GM23338 (cell line): ENCODE measurements around the gene ABAT. TPM values are rescaled to one million over a fixed set of nuclear protein-coding genes. Genes with fewer than 3 reads are reported as not detected.

Experiments
- ATAC-seq: fragments of 200-7000 bp; cut with Tn5 transposase; 3 replicates; pipeline ENCODE4 v1.9.1; 2020
- DNase-seq: peaks from one replicate; pipeline ENCODE4 v3.0.0-alpha.2; 2015; ENCODE audit warnings: low spot score
- H2AFZ ChIP-seq: fragments of 200-600 bp; sonication (generic); 2 replicates; pipeline ENCODE4 v1.8.0; 2016; ENCODE audit warnings: antibody characterized with exemption, mild to moderate bottlenecking, moderate library complexity
- H3F3A ChIP-seq: fragments of 200-600 bp; sonication (generic); replicated peaks from 2 replicates; pipeline ENCODE4 v1.8.0; 2017; ENCODE audit warnings: antibody characterized with exemption, mixed run types, low read depth
- H3K27ac ChIP-seq: fragments of 200-600 bp; sonication (generic); 2 replicates; pipeline ENCODE4 v1.6.1; 2016; ENCODE audit warnings: low read depth
- H3K27me3 ChIP-seq: fragments of 200-600 bp; sonication (generic); 2 replicates; pipeline ENCODE4 v1.8.0; 2016; ENCODE audit warnings: mild to moderate bottlenecking, mixed run types, moderate library complexity; ENCODE audit not compliant: insufficient read depth
- H3K36me3 ChIP-seq: fragments of 200-600 bp; sonication (generic); 2 replicates; pipeline ENCODE4 v1.8.0; 2016; ENCODE audit warnings: mild to moderate bottlenecking; ENCODE audit not compliant: insufficient read depth
- H3K4me1 ChIP-seq: fragments of 200-600 bp; sonication (generic); 2 replicates; pipeline ENCODE4 v1.8.0; 2016; ENCODE audit warnings: mild to moderate bottlenecking, moderate library complexity; ENCODE audit not compliant: insufficient read depth
- H3K4me2 ChIP-seq: fragments of 200-600 bp; sonication (generic); 2 replicates; pipeline ENCODE4 v1.7.1; 2017; ENCODE audit warnings: mixed run types
- H3K4me3 ChIP-seq: fragments of 200-600 bp; sonication (generic); 2 replicates; pipeline ENCODE4 v1.6.1; 2016; ENCODE audit warnings: mixed run types
- H3K79me2 ChIP-seq: fragments of 200-600 bp; sonication (generic); replicated peaks from 2 replicates; pipeline ENCODE4 v1.8.0; 2017; ENCODE audit warnings: mild to moderate bottlenecking; ENCODE audit not compliant: insufficient read depth
- H3K9me2 ChIP-seq: fragments of 200-600 bp; sonication (generic); 2 replicates; pipeline ENCODE4 v1.8.0; 2017; ENCODE audit not compliant: insufficient read depth
- H4K20me1 ChIP-seq: fragments of 200-600 bp; sonication (generic); replicated peaks from 2 replicates; pipeline ENCODE4 v1.8.0; 2017; ENCODE audit warnings: mild to moderate bottlenecking; ENCODE audit not compliant: insufficient read depth
- H3K27ac Mint-ChIP-seq: 2 replicates; pipeline ENCODE4 v1.8.0; 2020; ENCODE audit warnings: inconsistent platforms, mild to moderate bottlenecking, moderate library complexity, mixed read lengths
- H3K27me3 Mint-ChIP-seq: 3 replicates; pipeline ENCODE4 v1.8.0; 2022; ENCODE audit warnings: low read depth, mild to moderate bottlenecking, moderate library complexity, mixed read lengths, inconsistent platforms; ENCODE audit not compliant: insufficient read depth, poor library complexity
- H3K36me3 Mint-ChIP-seq: 3 replicates; pipeline ENCODE4 v1.8.0; 2021; ENCODE audit warnings: low read depth, mild to moderate bottlenecking, inconsistent platforms, moderate library complexity, mixed read lengths
- H3K4me1 Mint-ChIP-seq: 3 replicates; pipeline ENCODE4 v1.8.0; 2020; ENCODE audit warnings: mild to moderate bottlenecking, inconsistent platforms, mixed read lengths
- H3K4me3 Mint-ChIP-seq: 3 replicates; pipeline ENCODE4 v1.8.0; 2021; ENCODE audit warnings: moderate library complexity, mild to moderate bottlenecking, inconsistent platforms, mixed read lengths
- H3K9me3 Mint-ChIP-seq: 3 replicates; pipeline ENCODE4 v1.8.0; 2020; ENCODE audit warnings: moderate library complexity, mild to moderate bottlenecking, inconsistent platforms, mixed read lengths
- CREB1 ChIP-seq: fragments of 250-450 bp; sonication (Bioruptor Pico); IDR thresholded peaks from 2 replicates; pipeline ENCODE4 v1.5.0; 2020; ENCODE audit warnings: low read depth, mild to moderate bottlenecking, moderate library complexity
- EZH2phosphoT487 ChIP-seq: fragments of 200-600 bp; sonication (generic); IDR thresholded peaks from one replicate; pipeline ENCODE4 v1.8.1; 2018; ENCODE audit warnings: antibody characterized with exemption; ENCODE audit not compliant: unreplicated experiment
- JUNB ChIP-seq: IDR thresholded peaks from one replicate; pipeline ENCODE4 v1.6.1; 2016; ENCODE audit warnings: antibody characterized with exemption; ENCODE audit not compliant: unreplicated experiment
- NANOG ChIP-seq: IDR thresholded peaks from 2 replicates; pipeline ENCODE4 v1.6.1; 2016; ENCODE audit warnings: antibody characterized with exemption, borderline replicate concordance
- POLR2AphosphoS5 ChIP-seq: IDR thresholded peaks from 2 replicates; pipeline ENCODE4 v1.6.1; 2016; ENCODE audit warnings: antibody characterized with exemption, low read depth
- STAT1 ChIP-seq: IDR thresholded peaks from one replicate; pipeline ENCODE4 v1.6.1; 2016; ENCODE audit warnings: antibody characterized with exemption; ENCODE audit not compliant: unreplicated experiment
- ZNF114 ChIP-seq: fragments of 250-450 bp; sonication (Bioruptor Pico); IDR thresholded peaks from 2 replicates; pipeline ENCODE4 v1.5.0; 2020; ENCODE audit warnings: mild to moderate bottlenecking, moderate library complexity
- ZNF331 ChIP-seq: fragments of 250-450 bp; sonication (Bioruptor Pico); IDR thresholded peaks from 2 replicates; pipeline ENCODE4 v1.5.0; 2020; ENCODE audit warnings: low read depth, mild to moderate bottlenecking, moderate library complexity
- polyA plus RNA-seq: library from polyadenylated mRNA; unstranded; fragments of >200 nt; fragmentation: Nextera tagmentation; extraction: Ambion mirVana; gene quantifications from 2 replicates; pipeline ENCODE4 v1.2.1, GENCODE V29; 2016
- total RNA-seq: library from RNA; depleted of rRNA; stranded (reverse); fragments of >200 nt; shearing (Covaris generic); gene quantifications from 2 replicates; pipeline ENCODE4 v1.2.3, GENCODE V29; 2014
- TF ChIP-seq, protein P1 (sequence below), 2 experiments: fragments of 200-600 bp in 1 of 2; sonication (generic) in 1 of 2; conservative IDR thresholded peaks; 2 replicates each; pipeline versions ENCODE4 v1.5.1 to v1.6.1; 2016 to 2017; ENCODE audit warnings: antibody characterized with exemption in 2 of 2, low read depth in 2 of 2, mild to moderate bottlenecking in 2 of 2, moderate library complexity in 1 of 2
- TF ChIP-seq, protein P2 (sequence below): fragments of 250-450 bp; sonication (Bioruptor Pico); IDR thresholded peaks from 2 replicates; pipeline ENCODE4 v1.5.0; 2020; ENCODE audit warnings: mild to moderate bottlenecking, moderate library complexity

ABAT gene
- total and polyA plus RNA-seq, 2 experiments from 2014 or later: 4.4 to 8.8 TPM

DNA sequence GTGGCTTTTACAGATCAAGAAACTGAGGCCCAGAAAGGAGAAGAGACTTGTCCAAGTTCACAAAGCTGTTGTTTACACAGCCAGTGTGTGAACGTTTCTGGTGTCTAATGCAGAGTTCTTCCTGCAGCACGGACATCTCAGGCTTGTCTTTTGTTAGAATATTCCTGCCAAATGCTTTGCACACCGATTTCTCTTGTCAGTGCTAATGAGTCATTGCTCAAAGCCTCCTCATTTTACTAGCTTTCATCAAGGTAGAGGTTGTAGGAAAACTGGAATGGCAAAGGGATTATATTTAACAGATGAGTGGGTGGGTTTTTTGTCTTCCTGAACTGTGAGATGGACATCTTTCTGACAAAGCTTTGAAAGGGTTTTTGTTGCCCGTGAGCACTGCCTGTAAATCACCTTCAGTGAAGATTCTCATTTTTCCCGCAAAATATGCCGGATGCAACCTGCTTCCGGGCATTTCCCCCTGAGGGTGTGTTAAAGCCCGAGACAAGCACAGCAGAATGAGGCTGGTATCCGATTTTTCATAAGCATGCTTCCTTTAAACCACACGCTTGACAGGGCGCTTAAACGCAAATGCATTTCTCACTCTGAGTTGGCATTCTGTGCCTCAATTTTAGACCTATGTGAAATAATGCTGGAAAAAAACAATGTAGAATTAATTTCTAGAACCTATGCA, 137.9 kb downstream of the ABAT start:
- Histone ChIP-seq H4K20me1 (peaks cover 9% of the 10 kb centered on the region), H3K4me2 (no peak overlapping the region), H3K36me3 (peaks cover 88% of the 10 kb centered on the region), H3K27me3 (no peaks in the 10 kb centered on the region), H3F3A (peaks cover 15% of the 10 kb centered on the region; the same call in 1 of the 2 replicates), H3K27ac (peak overlapping the region; percentile 39; the same call in 1 of the 2 replicates), H3K4me3 (no peak overlapping the region), H3K4me1 (no peaks in the 10 kb centered on the region), H2AFZ (no peak overlapping the region), H3K9me2 (no peaks in the 10 kb centered on the region), H3K79me2 (peaks cover 22% of the 10 kb centered on the region)
- no peak for ATAC-seq
- Mint-ChIP-seq H3K36me3 (peaks cover 94% of the 10 kb centered on the region), H3K27ac (no peak overlapping the region), H3K9me3 (no peaks in the 10 kb centered on the region; the same call in 2 of the 3 replicates), H3K4me1 (no peaks in the 10 kb centered on the region), H3K27me3 (peaks cover 5% of the 10 kb centered on the region), H3K4me3 (no peak overlapping the region)
- no peak for DNase-seq
- TF ChIP-seq, protein P1, sequence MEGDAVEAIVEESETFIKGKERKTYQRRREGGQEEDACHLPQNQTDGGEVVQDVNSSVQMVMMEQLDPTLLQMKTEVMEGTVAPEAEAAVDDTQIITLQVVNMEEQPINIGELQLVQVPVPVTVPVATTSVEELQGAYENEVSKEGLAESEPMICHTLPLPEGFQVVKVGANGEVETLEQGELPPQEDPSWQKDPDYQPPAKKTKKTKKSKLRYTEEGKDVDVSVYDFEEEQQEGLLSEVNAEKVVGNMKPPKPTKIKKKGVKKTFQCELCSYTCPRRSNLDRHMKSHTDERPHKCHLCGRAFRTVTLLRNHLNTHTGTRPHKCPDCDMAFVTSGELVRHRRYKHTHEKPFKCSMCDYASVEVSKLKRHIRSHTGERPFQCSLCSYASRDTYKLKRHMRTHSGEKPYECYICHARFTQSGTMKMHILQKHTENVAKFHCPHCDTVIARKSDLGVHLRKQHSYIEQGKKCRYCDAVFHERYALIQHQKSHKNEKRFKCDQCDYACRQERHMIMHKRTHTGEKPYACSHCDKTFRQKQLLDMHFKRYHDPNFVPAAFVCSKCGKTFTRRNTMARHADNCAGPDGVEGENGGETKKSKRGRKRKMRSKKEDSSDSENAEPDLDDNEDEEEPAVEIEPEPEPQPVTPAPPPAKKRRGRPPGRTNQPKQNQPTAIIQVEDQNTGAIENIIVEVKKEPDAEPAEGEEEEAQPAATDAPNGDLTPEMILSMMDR (conservative IDR thresholded peaks at IDR 0.05; ENCODE audit: low read depth in 2 of 2): no peak
- TF ChIP-seq ZNF114 (CRISPR knock-in tag) (no peak), CREB1 (no peak), POLR2AphosphoS5 (no peak), JUNB (no peak), STAT1 (no peak), NANOG (no peak), EZH2phosphoT487 (no peak), ZNF331 (no peak)

DNA sequence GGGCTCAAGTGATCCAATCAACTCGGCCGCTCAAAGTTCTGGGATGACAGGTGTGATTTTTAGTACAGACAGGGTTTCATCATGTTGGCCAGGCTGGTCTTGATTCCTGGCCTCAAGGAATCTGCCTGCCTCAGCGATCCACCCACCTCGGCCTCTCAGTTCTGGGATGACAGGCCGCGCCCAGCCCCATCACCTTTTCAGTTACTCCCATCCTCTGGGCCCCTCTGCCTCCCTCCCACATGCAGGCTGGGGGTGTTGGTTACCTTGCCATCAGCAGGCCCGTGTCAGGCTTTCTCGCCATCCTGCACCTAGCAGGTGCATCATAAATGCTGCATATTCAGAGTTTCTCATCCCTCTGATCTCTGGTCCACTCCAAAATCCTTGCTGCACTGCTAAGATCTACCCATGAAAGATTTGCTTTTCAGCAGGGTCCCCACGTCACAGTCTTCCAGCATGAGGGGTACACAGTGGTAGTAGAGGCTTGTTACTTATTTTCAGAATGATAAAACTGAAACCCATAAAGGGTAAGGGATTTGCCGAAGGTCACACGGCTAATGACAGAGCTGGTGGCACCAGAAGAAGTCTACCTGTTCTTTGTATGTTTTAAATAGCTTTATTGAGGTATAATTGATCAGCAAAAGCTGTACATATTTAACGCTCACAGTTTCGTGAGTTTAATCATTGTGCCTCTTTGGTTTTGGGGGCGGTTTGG, 139.8 kb downstream of the ABAT start:
- Mint-ChIP-seq H3K4me3 (no peak overlapping the region), H3K36me3 (peaks cover 94% of the 10 kb centered on the region), H3K27ac (no peak overlapping the region), H3K4me1 (peaks cover 2% of the 10 kb centered on the region; the same call in 1 of the 3 replicates), H3K27me3 (peaks cover 4% of the 10 kb centered on the region), H3K9me3 (no peaks in the 10 kb centered on the region)
- H2AFZ ChIP-seq: no peak overlapping the region
- ATAC-seq: no peak
- peaks cover 9% of the 10 kb centered on the region for H4K20me1 ChIP-seq
- H3K4me1 ChIP-seq: no peaks in the 10 kb centered on the region
- peaks cover 20% of the 10 kb centered on the region; the same call in 1 of the 2 replicates for H3F3A ChIP-seq
- TF ChIP-seq, protein P2, sequence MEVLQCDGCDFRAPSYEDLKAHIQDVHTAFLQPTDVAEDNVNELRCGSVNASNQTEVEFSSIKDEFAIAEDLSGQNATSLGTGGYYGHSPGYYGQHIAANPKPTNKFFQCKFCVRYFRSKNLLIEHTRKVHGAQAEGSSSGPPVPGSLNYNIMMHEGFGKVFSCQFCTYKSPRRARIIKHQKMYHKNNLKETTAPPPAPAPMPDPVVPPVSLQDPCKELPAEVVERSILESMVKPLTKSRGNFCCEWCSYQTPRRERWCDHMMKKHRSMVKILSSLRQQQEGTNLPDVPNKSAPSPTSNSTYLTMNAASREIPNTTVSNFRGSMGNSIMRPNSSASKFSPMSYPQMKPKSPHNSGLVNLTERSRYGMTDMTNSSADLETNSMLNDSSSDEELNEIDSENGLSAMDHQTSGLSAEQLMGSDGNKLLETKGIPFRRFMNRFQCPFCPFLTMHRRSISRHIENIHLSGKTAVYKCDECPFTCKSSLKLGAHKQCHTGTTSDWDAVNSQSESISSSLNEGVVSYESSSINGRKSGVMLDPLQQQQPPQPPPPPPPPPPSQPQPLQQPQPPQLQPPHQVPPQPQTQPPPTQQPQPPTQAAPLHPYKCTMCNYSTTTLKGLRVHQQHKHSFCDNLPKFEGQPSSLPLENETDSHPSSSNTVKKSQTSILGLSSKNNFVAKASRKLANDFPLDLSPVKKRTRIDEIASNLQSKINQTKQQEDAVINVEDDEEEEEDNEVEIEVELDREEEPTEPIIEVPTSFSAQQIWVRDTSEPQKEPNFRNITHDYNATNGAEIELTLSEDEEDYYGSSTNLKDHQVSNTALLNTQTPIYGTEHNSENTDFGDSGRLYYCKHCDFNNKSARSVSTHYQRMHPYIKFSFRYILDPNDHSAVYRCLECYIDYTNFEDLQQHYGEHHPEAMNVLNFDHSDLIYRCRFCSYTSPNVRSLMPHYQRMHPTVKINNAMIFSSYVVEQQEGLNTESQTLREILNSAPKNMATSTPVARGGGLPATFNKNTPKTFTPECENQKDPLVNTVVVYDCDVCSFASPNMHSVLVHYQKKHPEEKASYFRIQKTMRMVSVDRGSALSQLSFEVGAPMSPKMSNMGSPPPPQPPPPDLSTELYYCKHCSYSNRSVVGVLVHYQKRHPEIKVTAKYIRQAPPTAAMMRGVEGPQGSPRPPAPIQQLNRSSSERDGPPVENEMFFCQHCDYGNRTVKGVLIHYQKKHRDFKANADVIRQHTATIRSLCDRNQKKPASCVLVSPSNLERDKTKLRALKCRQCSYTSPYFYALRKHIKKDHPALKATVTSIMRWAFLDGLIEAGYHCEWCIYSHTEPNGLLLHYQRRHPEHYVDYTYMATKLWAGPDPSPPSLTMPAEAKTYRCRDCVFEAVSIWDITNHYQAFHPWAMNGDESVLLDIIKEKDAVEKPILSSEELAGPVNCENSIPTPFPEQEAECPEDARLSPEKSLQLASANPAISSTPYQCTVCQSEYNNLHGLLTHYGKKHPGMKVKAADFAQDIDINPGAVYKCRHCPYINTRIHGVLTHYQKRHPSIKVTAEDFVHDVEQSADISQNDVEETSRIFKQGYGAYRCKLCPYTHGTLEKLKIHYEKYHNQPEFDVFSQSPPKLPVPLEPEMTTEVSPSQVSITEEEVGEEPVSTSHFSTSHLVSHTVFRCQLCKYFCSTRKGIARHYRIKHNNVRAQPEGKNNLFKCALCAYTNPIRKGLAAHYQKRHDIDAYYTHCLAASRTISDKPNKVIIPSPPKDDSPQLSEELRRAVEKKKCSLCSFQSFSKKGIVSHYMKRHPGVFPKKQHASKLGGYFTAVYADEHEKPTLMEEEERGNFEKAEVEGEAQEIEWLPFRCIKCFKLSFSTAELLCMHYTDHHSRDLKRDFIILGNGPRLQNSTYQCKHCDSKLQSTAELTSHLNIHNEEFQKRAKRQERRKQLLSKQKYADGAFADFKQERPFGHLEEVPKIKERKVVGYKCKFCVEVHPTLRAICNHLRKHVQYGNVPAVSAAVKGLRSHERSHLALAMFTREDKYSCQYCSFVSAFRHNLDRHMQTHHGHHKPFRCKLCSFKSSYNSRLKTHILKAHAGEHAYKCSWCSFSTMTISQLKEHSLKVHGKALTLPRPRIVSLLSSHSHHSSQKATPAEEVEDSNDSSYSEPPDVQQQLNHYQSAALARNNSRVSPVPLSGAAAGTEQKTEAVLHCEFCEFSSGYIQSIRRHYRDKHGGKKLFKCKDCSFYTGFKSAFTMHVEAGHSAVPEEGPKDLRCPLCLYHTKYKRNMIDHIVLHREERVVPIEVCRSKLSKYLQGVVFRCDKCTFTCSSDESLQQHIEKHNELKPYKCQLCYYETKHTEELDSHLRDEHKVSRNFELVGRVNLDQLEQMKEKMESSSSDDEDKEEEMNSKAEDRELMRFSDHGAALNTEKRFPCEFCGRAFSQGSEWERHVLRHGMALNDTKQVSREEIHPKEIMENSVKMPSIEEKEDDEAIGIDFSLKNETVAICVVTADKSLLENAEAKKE (CRISPR knock-in tag): no peak
- no peak for TF ChIP-seq ZNF331
- TF ChIP-seq POLR2AphosphoS5: no peak
- TF ChIP-seq EZH2phosphoT487: no peak
- H3K4me3 ChIP-seq: no peak overlapping the region
- no peaks in the 10 kb centered on the region for H3K9me2 ChIP-seq
- H3K79me2 ChIP-seq: peaks cover 13% of the 10 kb centered on the region
- no peaks in the 10 kb centered on the region for H3K27me3 ChIP-seq
- H3K4me2 ChIP-seq: no peak overlapping the region
- H3K27ac ChIP-seq: no peak overlapping the region
- DNase-seq: no peak
- peaks cover 69% of the 10 kb centered on the region for H3K36me3 ChIP-seq
